ENCODE measurements around the gene NFIX. TPM values are rescaled to one million over a fixed set of nuclear protein-coding genes. Genes with fewer than 3 reads are reported as not detected.
"Not testable (repeated sequence)": the region's sequence is repeated elsewhere in the genome, so short reads cannot be mapped to it uniquely, and the experiment has no call there.

The NFIX gene
- total RNA-seq, 1 donor from 2014 or later: 5.8 TPM

GRCh38 chr19:12953138-12953798 lies 42.0 kb upstream of the NFIX start:
- no peak for DNase-seq (ENCODE audit: low read depth)
- no peak overlapping the region for H3K4me3 ChIP-seq (ENCODE audit: low read depth, low read length)
- no peaks in the 10 kb centered on the region for H3K27me3 ChIP-seq (ENCODE audit: control insufficient read depth, insufficient read depth, low read length)
- no peak for TF ChIP-seq CTCF (IDR thresholded peaks at IDR 0.05; ENCODE audit: insufficient read depth, low read length, severe bottlenecking)
- FAIRE-seq: no peak
- peaks cover 34% of the 10 kb centered on the region for H3K36me3 ChIP-seq (ENCODE audit: control insufficient read depth, insufficient read depth, low read length)

GRCh38 chr19:12953799-12954611 lies 41.3 kb upstream of the NFIX start:
- DNase-seq (ENCODE audit: low read depth) (no peak), FAIRE-seq (no peak)
- H3K4me3 ChIP-seq (ENCODE audit: low read depth, low read length): no peak overlapping the region
- H3K27me3 ChIP-seq (ENCODE audit: control insufficient read depth, insufficient read depth, low read length): no peaks in the 10 kb centered on the region
- TF ChIP-seq CTCF (IDR thresholded peaks at IDR 0.05; ENCODE audit: insufficient read depth, low read length, severe bottlenecking): no peak
- peaks cover 26% of the 10 kb centered on the region for H3K36me3 ChIP-seq (ENCODE audit: control insufficient read depth, insufficient read depth, low read length)

GRCh38 chr19:12954612-12954962 lies 40.7 kb upstream of the NFIX start:
- no peak overlapping the region for H3K4me3 ChIP-seq (ENCODE audit: low read depth, low read length)
- DNase-seq (ENCODE audit: low read depth) (no peak), FAIRE-seq (no peak)
- H3K36me3 ChIP-seq (ENCODE audit: control insufficient read depth, insufficient read depth, low read length): peaks cover 21% of the 10 kb centered on the region
- TF ChIP-seq CTCF (IDR thresholded peaks at IDR 0.05; ENCODE audit: insufficient read depth, low read length, severe bottlenecking): no peak
- no peaks in the 10 kb centered on the region for H3K27me3 ChIP-seq (ENCODE audit: control insufficient read depth, insufficient read depth, low read length)

GRCh38 chr19:12955575-12955974 lies 39.7 kb upstream of the NFIX start:
- H3K4me3 ChIP-seq (ENCODE audit: low read depth, low read length); H3K27me3 ChIP-seq (ENCODE audit: control insufficient read depth, insufficient read depth, low read length); FAIRE-seq; DNase-seq (ENCODE audit: low read depth): not testable (repeated sequence)
- peaks cover 14% of the 10 kb centered on the region for H3K36me3 ChIP-seq (ENCODE audit: control insufficient read depth, insufficient read depth, low read length)

GRCh38 chr19:12955996-12956395 lies 39.3 kb upstream of the NFIX start:
- FAIRE-seq: no peak
- Histone ChIP-seq H3K27me3 (ENCODE audit: control insufficient read depth, insufficient read depth, low read length) (no peaks in the 10 kb centered on the region), H3K4me3 (ENCODE audit: low read depth, low read length) (peak overlapping the region; percentile 64), H3K36me3 (ENCODE audit: control insufficient read depth, insufficient read depth, low read length) (peaks cover 14% of the 10 kb centered on the region)
- no peak for DNase-seq (ENCODE audit: low read depth)
- no peak for TF ChIP-seq CTCF (IDR thresholded peaks at IDR 0.05; ENCODE audit: insufficient read depth, low read length, severe bottlenecking)

GRCh38 chr19:12956446-12957388 lies 38.6 kb upstream of the NFIX start, which contains the start of gene GADD45GIP1:
TSS of gene GADD45GIP1 (minus strand) at chr19:12957223. CDS start at chr19:12957212, 11 bp downstream.
- H3K27me3 ChIP-seq (ENCODE audit: control insufficient read depth, insufficient read depth, low read length): no peaks in the 10 kb centered on the region
- FAIRE-seq (no peak), DNase-seq (ENCODE audit: low read depth) (no peak)
- peak within 1 kb of the TSS; percentile 64 for H3K4me3 ChIP-seq (ENCODE audit: low read depth, low read length)
- H3K36me3 ChIP-seq (ENCODE audit: control insufficient read depth, insufficient read depth, low read length): peaks cover 13% of the 10 kb centered on the region
- TF ChIP-seq CTCF (IDR thresholded peaks at IDR 0.05; ENCODE audit: insufficient read depth, low read length, severe bottlenecking): no peak

- FAIRE-seq; DNase-seq (ENCODE audit: low read depth); H3K27me3 ChIP-seq (ENCODE audit: control insufficient read depth, insufficient read depth, low read length): not testable (repeated sequence)
- peaks cover 11% of the 10 kb centered on the region for H3K36me3 ChIP-seq (ENCODE audit: control insufficient read depth, insufficient read depth, low read length)
- peak overlapping the region; percentile 64 for H3K4me3 ChIP-seq (ENCODE audit: low read depth, low read length)
These were observed 37.8 kb upstream of the NFIX start for GRCh38 chr19:12957389-12957952.

All from bronchial epithelial cell (primary cell).